Small intestine (tissue), 7 donors: ENCODE measurements around the gene GRIN3B. TPM values are rescaled to one million over a fixed set of nuclear protein-coding genes. Genes with fewer than 3 reads are reported as not detected.

ENCODE experiments used
- DNase-seq, 2 donors: peaks; one replicate each; pipeline versions ENCODE4 v3.0.0 to v3.0.0-alpha.2; 2013
- FAIRE-seq: peaks from 2 replicates; lab custom pipeline; 2012; peaks lifted over from hg19 to GRCh38; lab: Jason Lieb, UNC
- H3K27ac ChIP-seq, 3 donors: one replicate each; pipeline ENCODE4 v1.5.1; 2013; ENCODE audit warnings: low read length in 2 of 3, mild to moderate bottlenecking in 2 of 3, control low read depth in 1 of 3, inconsistent platforms in 1 of 3, low read depth in 1 of 3, moderate library complexity in 1 of 3
- H3K27me3 ChIP-seq, 3 donors: one replicate each; pipeline ENCODE4 v1.6.1; 2013; ENCODE audit warnings: low read length in 3 of 3, inconsistent platforms in 1 of 3; ENCODE audit not compliant: control insufficient read depth in 3 of 3, insufficient read depth in 3 of 3
- H3K36me3 ChIP-seq, 3 donors: one replicate each; pipeline ENCODE4 v1.6.1; 2013; ENCODE audit warnings: low read length in 3 of 3, inconsistent platforms in 1 of 3, low read depth in 1 of 3, mild to moderate bottlenecking in 1 of 3, moderate library complexity in 1 of 3; ENCODE audit not compliant: control insufficient read depth in 3 of 3, insufficient read depth in 2 of 3
- H3K4me1 ChIP-seq, 3 donors: one replicate each; pipeline ENCODE4 v1.6.1; 2013; ENCODE audit warnings: low read length in 2 of 3, inconsistent platforms in 1 of 3, low read depth in 1 of 3, mild to moderate bottlenecking in 1 of 3, moderate library complexity in 1 of 3; ENCODE audit not compliant: control insufficient read depth in 3 of 3, insufficient read depth in 2 of 3
- H3K4me3 ChIP-seq, 3 donors: one replicate each; pipeline ENCODE4 v1.5.1; 2013; ENCODE audit warnings: low read length in 3 of 3, control low read depth in 1 of 3, inconsistent platforms in 1 of 3, low read depth in 1 of 3, mild to moderate bottlenecking in 1 of 3, moderate library complexity in 1 of 3
- H3K9me3 ChIP-seq, 2 donors: one replicate each; pipeline ENCODE4 v1.6.1; 2013; ENCODE audit warnings: low read depth in 1 of 2, low read length in 1 of 2; ENCODE audit not compliant: control insufficient read depth in 2 of 2, insufficient read depth in 1 of 2
- WGBS, 3 donors: extraction: QIAGEN DNeasy Blood & Tissue Kit; methylation state at CpG; one replicate each; pipeline ENCODE4 v1.1.7; 2013; 5-methylcytosine and 5-hydroxymethylcytosine counted together
- polyA plus RNA-seq, 4 donors: library from polyadenylated mRNA; stranded (reverse) in 3 of 4; unstranded in 1 of 4; fragments of 200-250 nt in 3 of 4; fragments of 120-200 nt in 1 of 4; gene quantifications; one replicate each; pipeline versions ENCODE4 v1.2.1 to v1.2.3, GENCODE V29; 2013
- donor health status: healthy with polysubstance abuse.
- donor health status: control.
- donor health status: control.
- donor health status: Bipolar disorder and iron deficiency.
- donor health status: healthy.

GRIN3B gene
- polyA plus RNA-seq, 4 donors: 0.10 to 0.16 TPM; not detected in 2

DNA sequence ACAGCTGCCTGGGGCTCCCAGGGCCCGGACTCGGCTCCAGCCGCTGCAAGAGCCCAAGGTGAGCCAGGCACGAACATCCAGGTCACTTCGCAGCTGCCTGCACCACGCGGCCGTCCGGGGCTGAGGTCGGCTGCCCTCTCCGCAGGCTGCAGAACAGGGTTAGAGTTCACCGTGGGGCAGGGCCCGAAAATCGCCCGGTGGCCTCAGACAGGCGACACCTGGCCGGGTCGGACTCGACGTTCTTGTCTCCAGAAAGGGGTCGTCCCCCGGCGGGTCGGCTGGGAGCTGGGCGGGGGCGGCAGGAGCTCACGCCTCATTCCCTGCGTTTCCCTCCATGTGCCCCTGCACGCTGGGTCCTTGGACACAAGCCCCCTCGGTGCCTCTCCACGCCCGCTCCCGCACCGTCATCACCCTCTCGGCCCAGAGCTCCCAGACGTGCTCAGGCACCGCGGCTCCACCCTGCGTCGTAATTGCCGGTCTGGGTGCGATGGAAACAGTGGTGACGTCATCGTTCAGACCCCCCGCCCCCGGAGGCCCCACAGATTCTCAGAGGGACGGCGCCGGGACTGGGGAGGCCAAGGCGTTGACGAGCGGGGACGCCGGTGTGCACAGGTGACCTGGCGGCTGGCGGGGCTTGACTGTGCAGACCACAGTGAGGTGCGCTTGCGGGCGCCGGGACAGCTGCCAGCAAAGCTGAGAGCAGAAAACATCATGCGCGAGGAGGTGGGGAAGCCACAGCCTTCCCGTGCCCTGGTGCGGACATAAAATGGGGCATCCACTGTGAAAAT is 4.0 kb upstream of the GRIN3B start:
- Histone ChIP-seq H3K36me3 (peaks cover 0 to 41% (median 0%) of the 10 kb centered on the region in 3 donors), H3K9me3 (peaks cover 0 to 5% of the 10 kb centered on the region in 2 donors), H3K4me1 (peaks cover 0 to 14% (median under 1%) of the 10 kb centered on the region in 3 donors), H3K27ac (no peak overlapping the region), H3K4me3 (peak overlapping the region in 1 of 3 donors; percentile 19), H3K27me3 (peaks cover 0 to 53% (median 19%) of the 10 kb centered on the region in 3 donors)
- FAIRE-seq: no peak
- peak; percentile 16 to 76 for DNase-seq
- 5 to 11% (median 9%) methylated on average over 55 to 64 of the region's 64 CpGs for WGBS, 3 donors

GRCh38 chr19:998064-998463 is 2.2 kb upstream of the GRIN3B start:
- peaks cover 0 to 28% (median 0%) of the 10 kb centered on the region in 3 donors for H3K36me3 ChIP-seq
- H3K27me3 ChIP-seq: peaks cover 0 to 67% (median 23%) of the 10 kb centered on the region in 3 donors
- FAIRE-seq: no peak
- WGBS, 3 donors: 26 to 39% (median 33%) methylated on average over 6 of the region's 6 CpGs
- no peak overlapping the region for H3K27ac ChIP-seq
- H3K4me1 ChIP-seq: peaks cover 0 to 18% (median 2%) of the 10 kb centered on the region in 3 donors
- H3K9me3 ChIP-seq: peaks cover 0 to 5% of the 10 kb centered on the region in 2 donors
- no peak overlapping the region for H3K4me3 ChIP-seq
- no peak for DNase-seq

DNA sequence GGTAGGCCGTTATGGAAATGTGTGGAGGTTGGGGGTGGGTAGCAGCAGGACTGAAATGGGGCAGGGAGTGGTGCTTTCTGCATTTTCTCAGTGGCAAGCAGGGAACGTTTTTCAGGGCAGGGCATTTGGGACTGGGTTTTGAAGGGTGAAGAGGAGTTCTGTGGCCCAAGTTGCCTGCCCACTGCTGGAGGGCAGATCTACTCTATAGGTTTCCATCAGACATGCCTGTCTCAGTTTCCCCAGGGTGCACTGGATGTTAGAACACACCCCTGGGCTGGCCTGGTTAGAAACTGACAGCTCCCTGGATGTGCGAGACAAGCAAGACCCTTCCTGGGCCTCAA is 870 bp upstream of the GRIN3B start:
- 58 to 69% (median 60%) methylated on average over 3 of the region's 3 CpGs for WGBS, 3 donors
- FAIRE-seq: no peak

GRCh38 chr19:1000591-1001537 is 645 bp downstream of the GRIN3B start:
- no peak for DNase-seq
- no peak for FAIRE-seq
- 4 to 7% (median 4%) methylated on average over 57 to 73 of the region's 73 CpGs for WGBS, 3 donors
- peaks cover 0 to 17% (median 2%) of the 10 kb centered on the region in 3 donors for H3K4me1 ChIP-seq
- no peak overlapping the region for H3K4me3 ChIP-seq
- peaks cover 0 to 5% of the 10 kb centered on the region in 2 donors for H3K9me3 ChIP-seq
- peaks cover 0 to under 1% (median 0%) of the 10 kb centered on the region in 3 donors for H3K36me3 ChIP-seq
- H3K27me3 ChIP-seq: peaks cover 0 to 61% (median 22%) of the 10 kb centered on the region in 3 donors
- no peak overlapping the region for H3K27ac ChIP-seq

More for the DNA sequence above, 870 bp upstream of the GRIN3B start:
- Histone ChIP-seq H3K4me3 (no peak overlapping the region), H3K9me3 (peaks cover 0 to 5% of the 10 kb centered on the region in 2 donors), H3K36me3 (peaks cover 0 to 15% (median 0%) of the 10 kb centered on the region in 3 donors), H3K4me1 (peaks cover 0 to 18% (median 2%) of the 10 kb centered on the region in 3 donors), H3K27me3 (peaks cover 0 to 67% (median 23%) of the 10 kb centered on the region in 3 donors), H3K27ac (no peak overlapping the region)
- DNase-seq: no peak

DNA sequence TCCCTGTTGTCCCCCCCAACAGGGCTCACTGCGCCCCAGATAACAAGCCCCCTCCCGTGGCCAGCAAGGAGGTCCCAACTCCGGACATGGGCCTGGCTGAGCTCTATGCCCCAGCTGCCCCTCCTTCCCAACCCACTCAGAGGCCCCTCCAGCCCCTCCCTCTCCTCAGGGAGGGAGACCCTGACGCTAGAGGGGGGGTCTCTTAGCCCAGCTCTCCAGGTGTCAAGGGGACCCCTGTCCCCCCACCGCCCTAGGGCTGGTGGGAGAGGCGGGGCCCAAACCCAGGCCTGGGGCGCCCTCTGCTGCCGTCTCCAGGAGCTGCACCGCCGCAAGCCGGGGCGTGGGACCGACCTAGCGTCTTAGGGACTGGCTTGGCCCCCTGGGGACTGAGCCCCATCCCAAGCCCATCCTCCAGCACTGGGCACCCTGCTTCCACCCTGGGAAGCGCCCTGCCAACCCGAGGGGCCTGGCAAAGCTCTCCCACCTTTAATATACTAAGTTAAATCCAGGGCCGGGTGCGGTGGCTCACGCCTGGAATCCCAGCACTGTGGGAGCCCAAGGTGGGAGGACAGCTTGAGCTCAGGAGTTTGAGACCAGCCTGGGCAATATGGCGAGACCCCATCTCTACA is 1.4 kb downstream of the GRIN3B start:
- FAIRE-seq: no peak
- Histone ChIP-seq H3K27ac (no peak overlapping the region), H3K36me3 (peaks cover 0 to 2% (median 0%) of the 10 kb centered on the region in 3 donors), H3K4me1 (peaks cover 0 to 10% (median 2%) of the 10 kb centered on the region in 3 donors), H3K4me3 (no peak overlapping the region), H3K9me3 (peaks cover 0 to 5% of the 10 kb centered on the region in 2 donors), H3K27me3 (peaks cover 0 to 53% (median 20%) of the 10 kb centered on the region in 3 donors)
- peak; percentile 34 to 68 for DNase-seq
- 3 to 9% (median 6%) methylated on average over 19 to 20 of the region's 20 CpGs for whole genome bisulfite sequencing, 3 donors

- H3K9me3 ChIP-seq: peaks cover 0 to 5% of the 10 kb centered on the region in 2 donors
- H3K36me3 ChIP-seq: peaks cover 0 to 8% (median 0%) of the 10 kb centered on the region in 3 donors
- FAIRE-seq (no peak), DNase-seq (no peak)
- H3K4me1 ChIP-seq: peaks cover 0 to 9% (median 2%) of the 10 kb centered on the region in 3 donors
- WGBS, 3 donors: 63 to 80% (median 70%) methylated on average over 4 of the region's 4 CpGs
- H3K27ac ChIP-seq: no peak overlapping the region
- H3K27me3 ChIP-seq: peaks cover 0 to 44% (median 20%) of the 10 kb centered on the region in 3 donors
- no peak overlapping the region for H3K4me3 ChIP-seq
Measured at GRCh38 chr19:1002600-1002999, 2.4 kb downstream of the GRIN3B start.

DNA sequence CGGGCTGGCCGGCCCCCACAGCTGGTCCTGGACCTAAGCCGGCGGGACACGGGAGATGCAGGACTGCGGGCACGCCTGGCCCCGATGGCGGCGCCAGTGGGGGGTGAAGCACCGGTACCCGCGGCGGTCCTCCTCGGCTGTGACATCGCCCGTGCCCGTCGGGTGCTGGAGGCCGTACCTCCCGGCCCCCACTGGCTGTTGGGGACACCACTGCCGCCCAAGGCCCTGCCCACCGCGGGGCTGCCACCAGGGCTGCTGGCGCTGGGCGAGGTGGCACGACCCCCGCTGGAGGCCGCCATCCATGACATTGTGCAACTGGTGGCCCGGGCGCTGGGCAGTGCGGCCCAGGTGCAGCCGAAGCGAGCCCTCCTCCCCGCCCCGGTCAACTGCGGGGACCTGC is 3.1 kb downstream of the GRIN3B start:
- 80 to 87% (median 81%) methylated on average over 19 to 37 of the region's 37 CpGs for WGBS, 3 donors
- Histone ChIP-seq H3K27me3 (peaks cover 0 to 37% (median 16%) of the 10 kb centered on the region in 3 donors), H3K4me1 (peaks cover 0 to 9% (median 2%) of the 10 kb centered on the region in 3 donors), H3K27ac (no peak overlapping the region), H3K9me3 (peaks cover 0 to 5% of the 10 kb centered on the region in 2 donors), H3K36me3 (peaks cover 0 to 12% (median 0%) of the 10 kb centered on the region in 3 donors), H3K4me3 (no peak overlapping the region)
- no peak for DNase-seq
- FAIRE-seq: no peak
